Measurements from ENCODE around the gene KDM5C. TPM values are rescaled to one million over a fixed set of nuclear protein-coding genes. Genes with fewer than 3 reads are reported as not detected.

Gene KDM5C
- total and polyA plus RNA-seq, 2 of the 8 experiments (the other 6 are each of a cell fraction or from before 2014, with no cell fraction given), result 42.4 to 82.2 TPM

DNA sequence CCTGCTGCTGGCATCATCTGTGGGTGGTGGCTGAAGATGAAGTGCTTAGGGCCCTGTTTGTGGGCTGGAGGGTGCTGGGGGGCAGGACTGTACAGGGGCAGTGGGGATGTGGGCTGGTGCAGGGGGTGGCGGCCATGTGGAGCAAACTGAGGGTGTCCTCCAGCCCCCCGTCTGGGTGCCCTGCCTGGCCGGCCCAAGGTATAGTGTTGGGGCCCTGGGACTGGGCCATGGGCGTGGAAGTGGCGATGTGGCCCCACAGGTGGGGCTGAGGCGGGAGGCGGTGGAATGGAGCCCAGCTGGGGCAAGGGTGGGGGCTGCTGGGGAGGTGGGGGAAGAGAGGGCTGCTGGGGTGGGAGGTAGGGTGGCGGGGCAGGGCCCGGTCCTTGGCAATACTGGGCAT, 9.5 kb upstream of the KDM5C start (continued):
- TF ChIP-seq BACH1 (IDR thresholded peaks at IDR 0.05; ENCODE audit: low read length), result no peak

Data from H1 (cell line).